Upper lobe of left lung (tissue), 4 donors: ENCODE measurements around the gene NBEA.

Source experiments
- CTCF ChIP-seq, 6 experiments: fragments of 450-650 bp in 4 of 6; fragments of 200-600 bp in 2 of 6; sonication (generic) in 2 of 6; IDR thresholded peaks; one replicate each; pipeline ENCODE4 v1.5.1; 2016 to 2019; ENCODE audit warnings: antibody characterized with exemption in 6 of 6
- POLR2A ChIP-seq, 4 donors: fragments of 450-650 bp; IDR thresholded peaks; one replicate each; pipeline ENCODE4 v1.5.1; 2016 to 2017; ENCODE audit warnings: antibody characterized with exemption in 4 of 4, mild to moderate bottlenecking in 2 of 4
- POLR2AphosphoS5 ChIP-seq, 2 donors: sonication (generic); formaldehyde crosslinking; IDR thresholded peaks; one replicate each; pipeline ENCODE4 v1.5.1; 2017; ENCODE audit warnings: antibody characterized with exemption in 2 of 2

- TF ChIP-seq CTCF (IDR thresholded peaks at IDR 0.05), result no peak
- TF ChIP-seq POLR2AphosphoS5 (IDR thresholded peaks at IDR 0.05), result no peak
- no peak for TF ChIP-seq POLR2A (IDR thresholded peaks at IDR 0.05)
These were observed 313.2 kb downstream of the NBEA start for GRCh38 chr13:35255241-35255640.
